GM19193 (cell line): Measurements from ENCODE around the gene FANCC.

Experiments used
- POLR2A ChIP-seq: IDR thresholded peaks from 4 replicates; pipeline ENCODE4 v1.6.1; 2011; ENCODE audit not compliant: insufficient read depth, insufficient read length; ENCODE audit errors: extremely low read depth

Gene FANCC

DNA sequence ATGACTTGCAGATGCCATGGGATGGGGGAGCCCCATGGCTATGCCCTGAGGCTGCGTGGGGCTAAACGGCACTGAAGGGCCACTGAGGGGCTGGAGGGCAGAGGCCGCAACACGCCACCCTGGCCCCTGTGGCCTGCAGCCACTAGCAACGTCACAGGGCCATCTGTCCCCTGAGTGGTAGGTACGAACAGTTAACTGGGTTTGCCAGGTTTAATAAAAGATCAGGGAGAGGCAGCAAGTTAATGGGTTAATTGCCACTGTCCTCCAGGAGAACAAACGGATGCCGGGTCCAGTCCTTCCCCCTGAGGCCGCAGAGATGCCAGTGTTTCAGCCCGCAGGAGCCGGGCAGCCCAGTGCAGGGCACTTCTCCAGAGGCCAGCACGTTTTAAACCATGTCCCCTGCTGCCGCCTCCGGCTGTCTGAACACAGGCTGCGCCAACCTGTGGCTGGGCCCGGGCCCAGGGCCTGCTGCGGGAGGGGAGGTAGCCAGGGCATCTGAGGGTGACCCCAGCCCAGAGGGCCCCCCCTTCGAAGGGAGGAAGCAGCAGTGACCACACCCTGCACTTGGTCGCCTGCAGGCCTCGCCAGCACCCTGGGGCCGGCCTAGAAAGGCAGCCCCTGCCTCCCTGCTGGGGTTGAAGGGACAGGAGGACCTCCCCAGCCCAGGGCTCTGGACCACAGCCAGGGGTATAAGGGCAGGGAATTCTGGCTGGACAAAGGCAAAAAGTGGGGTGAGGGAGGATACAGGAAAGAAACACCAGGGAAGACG, 227.3 kb downstream of the FANCC start:
- TF ChIP-seq POLR2A: no peak

DNA sequence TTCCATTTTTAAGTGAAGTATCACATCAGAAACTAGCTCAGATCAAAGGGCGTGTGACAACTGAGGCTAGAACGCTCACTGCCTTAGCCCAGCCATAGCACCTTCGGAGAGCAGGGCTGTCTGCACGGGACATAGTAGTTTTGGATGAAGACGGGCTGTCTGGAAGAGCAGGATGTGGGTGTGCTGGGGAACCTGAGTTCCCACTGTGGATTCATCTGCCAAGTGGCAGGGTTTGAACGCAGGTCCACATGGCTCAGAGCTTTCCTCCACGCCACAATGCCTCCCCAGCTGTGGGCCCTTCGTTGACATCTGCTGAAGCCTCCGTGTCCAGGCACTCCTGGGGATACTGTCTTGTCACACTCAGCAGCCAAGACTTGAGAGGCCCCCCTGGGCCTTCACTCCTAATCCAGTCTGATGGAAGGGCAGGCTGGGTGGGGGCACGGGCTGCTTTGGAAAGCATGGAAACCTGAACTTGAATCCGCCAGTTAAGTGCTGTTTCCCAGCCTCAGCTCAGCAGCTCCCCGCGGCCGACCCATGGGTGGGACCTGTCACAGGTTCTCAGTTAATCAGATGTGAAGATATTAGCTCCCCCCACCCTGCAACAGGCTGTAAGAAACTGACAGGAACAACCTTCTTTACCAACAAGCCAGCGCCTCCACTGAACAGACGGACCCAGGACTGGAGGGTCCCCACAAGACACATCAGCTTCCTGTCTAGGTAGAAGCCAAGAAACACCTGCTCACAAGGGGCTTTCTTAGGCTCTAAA, 228.1 kb downstream of the FANCC start:
- no peak for TF ChIP-seq POLR2A

DNA sequence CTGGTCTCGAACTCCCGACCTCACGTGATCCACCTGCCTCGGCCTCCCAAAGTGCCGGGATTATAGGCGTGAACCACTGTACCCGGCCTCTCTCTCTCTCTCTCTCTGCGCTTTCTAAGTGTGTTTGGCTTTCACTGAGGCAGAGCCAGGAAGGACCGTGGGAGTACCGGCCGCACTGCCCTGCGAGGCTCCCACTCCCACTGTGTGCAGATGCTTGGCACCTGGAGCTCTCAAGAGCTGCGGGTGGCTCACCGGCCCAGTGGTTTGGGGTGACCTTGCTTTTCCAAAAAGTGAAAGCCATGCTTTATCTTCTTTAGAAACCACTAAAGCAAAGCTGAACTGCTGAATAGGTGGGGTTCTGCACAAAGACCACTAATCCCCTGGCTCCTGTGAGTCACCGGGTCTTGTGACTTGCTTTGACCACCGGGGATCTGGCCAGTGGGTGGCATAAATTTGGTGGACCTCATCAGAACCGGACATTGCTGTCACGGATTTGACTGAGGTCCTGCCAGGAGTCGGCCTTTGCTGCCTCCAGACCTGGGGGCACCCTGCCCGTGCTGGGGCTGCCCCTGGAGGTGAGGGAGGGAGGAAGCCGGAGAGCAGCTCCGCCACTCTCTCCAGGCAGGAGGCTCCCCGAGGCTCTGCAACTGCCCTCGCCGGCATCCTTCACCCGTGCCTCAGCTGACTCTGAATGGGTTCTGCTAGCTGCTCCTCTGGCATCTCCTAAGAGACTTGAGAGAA, 228.9 kb downstream of the FANCC start:
- TF ChIP-seq POLR2A: no peak

DNA sequence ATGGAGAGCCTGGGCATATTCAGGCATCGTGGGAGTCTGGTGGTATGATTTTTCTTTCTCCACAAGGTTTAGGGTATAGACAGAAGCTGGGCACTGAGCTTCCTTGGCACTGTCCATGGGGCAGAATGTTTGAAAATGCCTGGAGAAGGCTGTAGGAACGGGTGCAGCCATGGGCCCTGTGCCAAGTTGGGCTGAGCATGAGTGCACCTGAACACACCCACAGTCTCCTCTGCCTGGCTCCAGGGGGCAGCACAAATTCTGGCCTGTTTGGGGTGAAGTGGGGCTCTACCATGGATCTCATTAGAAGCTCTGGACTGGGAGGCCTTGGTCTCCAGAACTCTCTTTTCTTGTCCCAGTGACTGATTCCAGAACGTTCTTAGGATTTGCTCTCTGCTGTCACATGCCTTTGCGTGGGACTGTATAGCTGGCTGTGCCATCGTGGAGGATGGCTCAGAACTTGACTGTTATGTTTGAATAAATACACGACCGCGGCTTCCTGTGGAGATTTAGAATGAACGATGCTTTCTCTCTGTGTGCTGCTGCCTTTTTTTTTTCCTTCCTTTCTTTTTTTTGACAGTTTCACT, 229.8 kb downstream of the FANCC start:
- TF ChIP-seq POLR2A: no peak

DNA sequence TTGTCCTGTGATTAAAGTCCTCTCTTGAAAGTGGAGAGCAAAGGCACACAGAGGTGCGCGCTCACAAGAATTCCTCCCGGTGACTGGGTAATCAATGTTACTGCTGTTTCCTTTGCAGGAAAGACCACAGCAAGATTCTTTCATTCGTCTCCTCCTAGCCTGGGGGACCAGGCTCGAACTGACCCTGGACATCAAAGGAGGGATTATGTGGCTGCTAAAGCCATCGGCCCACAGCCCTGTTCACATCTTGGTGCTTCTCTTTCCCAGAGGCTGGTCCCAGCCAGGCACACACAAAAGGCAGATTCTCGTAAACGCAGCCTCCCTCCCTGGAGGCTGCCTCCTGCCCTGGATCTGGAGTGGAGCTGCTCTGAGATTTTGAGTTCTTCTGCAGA, 230.9 kb downstream of the FANCC start:
- no peak for TF ChIP-seq POLR2A

DNA sequence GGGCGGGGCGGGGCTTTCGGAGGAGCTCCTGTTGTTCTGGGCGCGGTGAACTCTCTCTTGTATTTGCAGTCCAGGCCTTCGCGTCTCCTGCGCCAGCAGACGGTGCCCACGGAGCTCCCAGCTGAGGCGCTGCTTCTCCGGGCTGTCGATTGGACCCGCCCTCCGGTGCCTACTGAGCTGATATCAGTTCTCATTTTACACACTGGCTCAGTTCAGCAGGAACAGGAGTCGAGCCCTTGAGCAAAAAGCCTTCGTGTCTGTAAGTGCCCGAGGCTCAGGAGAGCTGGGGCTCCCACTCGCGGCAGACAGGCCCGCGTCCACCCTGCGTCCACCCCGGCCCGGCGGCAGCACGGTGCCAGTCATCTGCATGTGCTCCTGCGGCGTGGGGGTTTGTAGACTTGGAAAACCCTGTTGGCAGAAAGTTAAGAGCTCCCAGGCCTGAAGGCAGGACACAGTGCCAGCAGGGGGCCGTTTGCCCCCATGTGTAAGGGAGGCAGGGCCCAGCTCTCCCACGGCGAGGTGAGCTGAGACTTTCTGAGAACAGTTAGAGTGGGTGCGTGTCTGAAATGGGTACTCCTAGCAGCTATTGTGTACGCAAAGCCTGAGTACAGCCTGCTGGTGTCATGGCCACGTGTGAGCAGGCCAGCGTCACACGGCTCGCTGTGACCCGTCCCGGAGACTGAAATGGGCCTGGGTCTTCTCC, 231.5 kb downstream of the FANCC start:
- TF ChIP-seq POLR2A: no peak

DNA sequence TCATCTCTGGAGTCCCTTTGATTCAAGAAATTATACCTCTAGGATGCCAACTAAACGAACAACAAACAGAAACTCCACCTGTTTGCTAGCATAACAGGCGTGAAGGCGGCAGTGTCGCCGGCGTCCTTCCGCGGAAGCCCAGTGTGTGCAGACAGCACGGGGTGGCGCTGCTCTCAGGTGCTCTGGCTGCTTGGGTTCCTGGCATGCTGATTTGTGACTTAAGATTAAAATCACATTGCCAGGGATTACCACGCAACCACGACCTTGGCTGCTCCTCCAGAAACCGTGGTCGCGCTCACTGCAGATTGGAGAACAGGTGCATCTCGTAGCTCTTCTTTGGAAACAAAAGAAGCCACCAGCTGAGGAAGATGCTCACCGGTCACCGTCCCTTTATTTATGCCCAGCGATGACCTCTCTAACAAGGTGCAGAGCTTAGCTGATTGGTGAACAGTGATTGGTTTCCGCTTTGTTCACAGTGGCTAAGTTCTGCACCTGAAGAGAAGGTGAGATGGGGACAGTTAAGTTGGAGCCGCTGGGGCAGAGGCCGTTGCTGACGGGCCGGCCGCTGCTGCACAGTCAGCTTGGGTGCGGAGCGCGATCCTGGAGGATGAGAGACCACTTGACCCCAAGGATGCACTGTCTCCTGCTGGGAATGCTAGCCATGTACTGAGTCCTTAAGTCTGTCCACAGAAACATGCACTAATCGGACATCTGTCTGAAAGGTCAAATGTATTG, 232.3 kb downstream of the FANCC start:
- no peak for TF ChIP-seq POLR2A

DNA sequence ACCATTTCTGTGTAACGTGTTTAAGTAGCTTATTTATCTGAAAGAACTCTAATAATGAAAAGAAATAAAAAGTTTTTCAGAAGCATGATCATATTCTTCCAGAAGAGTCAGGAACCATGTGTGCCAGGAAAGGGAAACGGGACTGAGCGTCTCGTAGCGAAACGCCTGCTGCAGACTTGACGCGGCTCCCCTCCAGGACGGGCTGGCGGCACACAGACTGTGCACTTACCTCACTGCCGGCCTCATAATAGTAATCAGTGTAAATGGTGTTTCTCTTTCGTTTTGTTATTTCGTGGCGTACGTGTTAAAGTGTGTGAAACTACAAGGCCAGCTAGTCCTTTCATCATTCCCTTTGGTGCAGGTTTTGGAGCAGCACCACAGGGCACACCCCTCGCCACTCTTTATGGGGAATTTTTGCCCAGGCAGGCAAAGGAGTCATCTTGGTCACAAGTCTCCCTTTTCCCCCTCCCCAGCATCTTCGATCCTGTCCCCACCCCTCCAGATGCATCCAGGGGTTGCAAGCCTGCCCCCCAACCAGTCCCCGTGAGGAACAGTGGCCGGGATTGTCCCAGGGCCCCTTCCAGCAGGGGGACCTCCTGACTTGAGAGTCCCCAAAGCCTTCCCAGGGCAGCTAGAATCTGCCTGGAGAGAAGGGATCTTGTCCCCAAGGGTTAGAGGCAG, 233.1 kb downstream of the FANCC start:
- TF ChIP-seq POLR2A: no peak

DNA sequence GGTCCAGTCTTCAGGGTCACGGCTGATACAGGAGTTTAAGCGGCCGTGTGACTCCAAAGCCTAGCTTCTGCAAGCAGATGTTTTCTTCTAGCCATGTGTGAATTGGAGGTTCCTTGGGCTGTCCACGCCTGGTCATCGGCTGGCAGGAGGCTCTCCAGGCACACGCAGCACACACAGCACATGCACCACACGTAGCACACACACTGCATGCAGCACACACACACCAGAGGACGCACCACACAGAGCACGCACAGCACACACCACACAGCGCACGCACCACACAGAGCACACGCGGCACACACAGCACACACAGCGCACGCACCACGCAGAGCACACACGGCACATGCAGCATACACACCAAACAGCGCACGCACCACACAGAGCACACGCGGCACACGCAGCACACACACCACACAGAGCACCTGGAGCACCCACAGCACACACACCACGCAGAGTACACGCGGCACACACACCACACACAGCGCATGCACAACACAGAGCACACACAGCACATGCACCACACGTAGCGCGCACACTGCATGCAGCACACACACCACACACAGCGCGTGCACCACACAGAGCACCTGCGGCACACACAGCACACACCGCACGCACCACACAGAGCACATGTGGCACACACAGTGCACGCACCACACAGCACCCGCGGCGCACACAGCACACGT, 234.3 kb downstream of the FANCC start:
- TF ChIP-seq POLR2A: no peak

DNA sequence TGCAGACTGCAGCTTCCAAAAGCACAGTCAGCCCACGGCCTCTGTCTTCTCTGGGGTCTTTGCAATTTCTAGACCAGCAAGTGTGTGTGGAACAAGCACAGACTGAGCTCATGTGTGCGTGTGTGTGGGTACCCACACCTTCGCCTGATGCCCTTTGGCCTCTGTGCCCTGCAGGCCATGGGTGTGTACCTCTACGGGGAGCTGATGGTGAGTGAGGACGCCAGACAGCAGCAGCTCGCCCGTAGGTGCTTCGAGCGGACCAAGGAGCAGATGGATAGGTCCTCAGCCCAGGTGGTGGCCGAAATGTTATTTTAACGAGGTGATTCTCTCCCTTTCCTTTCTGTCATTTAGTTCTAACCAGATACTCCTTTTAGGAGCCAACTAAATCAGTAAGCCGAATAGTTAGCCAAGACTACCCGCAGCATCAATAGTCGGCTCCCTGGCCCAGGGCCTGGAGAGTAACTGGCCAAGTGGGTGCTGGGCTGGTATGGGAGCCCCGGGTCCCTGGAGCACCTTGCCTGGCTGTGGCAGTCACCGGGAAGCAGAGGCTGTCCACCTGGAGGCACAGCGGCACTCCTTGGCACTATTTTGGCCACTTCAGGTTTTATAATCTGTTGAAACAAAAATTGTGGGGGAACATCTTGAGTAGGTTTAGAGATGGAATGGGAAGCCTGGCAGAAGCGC, 235.0 kb downstream of the FANCC start:
- TF ChIP-seq POLR2A: no peak

DNA sequence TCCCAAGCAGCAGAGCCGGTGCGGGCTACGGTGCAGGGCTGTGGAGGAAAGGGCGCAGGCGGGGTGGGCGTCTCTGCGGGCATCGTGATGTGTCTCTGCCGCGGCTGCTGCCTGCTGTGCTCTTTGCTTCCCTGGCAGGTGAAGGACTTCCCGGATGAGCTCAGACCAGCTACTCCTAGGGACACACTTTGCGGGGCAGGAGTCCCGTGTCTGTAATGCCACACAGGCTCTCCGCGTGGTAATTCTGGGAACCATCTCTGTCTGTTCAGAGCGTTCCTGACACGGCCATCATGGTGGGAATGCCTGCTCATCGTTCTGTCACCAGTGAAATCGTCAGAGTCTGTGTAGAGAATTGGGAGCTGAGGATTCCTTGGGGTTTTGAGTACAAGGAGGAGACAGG, 235.5 kb downstream of the FANCC start:
- TF ChIP-seq POLR2A: no peak

DNA sequence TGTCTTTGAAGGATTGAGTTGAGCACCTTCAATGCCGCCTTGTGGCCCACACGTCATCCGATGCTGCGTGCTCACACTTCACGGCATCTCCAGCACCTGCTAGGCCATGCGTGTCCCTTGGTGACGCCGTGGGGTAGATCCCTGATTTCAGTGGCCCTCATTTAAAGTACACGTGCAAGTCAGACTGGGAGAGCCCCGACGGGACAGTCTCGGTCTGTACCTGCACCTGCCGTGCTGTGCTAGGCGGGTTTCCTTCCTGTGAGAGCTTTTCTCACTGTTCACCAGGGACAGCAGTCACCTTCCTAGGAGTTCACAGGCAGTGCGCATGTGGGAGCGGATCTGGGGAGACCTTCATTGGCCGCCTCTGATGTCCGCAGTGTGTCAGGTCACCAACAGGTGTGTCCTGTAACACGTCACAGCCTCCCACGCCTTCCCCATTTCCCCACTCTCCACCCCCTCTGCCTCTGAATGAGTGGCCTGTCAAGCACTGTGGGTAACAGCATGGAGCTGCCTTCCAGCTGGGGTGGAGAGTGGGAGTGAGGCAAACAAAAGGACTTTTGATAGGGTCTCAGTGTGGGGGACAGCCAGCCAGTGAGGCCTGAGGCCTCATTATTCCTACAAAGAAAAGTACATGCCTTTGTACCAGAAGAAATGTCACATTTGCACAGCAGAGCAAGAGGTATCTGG, 236.4 kb downstream of the FANCC start:
- TF ChIP-seq POLR2A: no peak
